Stimulated activated CD4-positive, alpha-beta T cell treated with anti-CD3 and anti-CD28 coated beads, Interleukin-15, amount 100 ng/mL, for 24 hours (primary cell): ENCODE data around the gene CHFR.
A peak's percentile ranks its signal among the peaks of the same experiment; 100 is the strongest.

Source experiments
- DNase-seq: peaks from one replicate; pipeline ENCODE4 v3.0.0-alpha.2; 2020

The CHFR gene

GRCh38 chr12:132839558-132840235 is 47.7 kb downstream of the CHFR start:
- DNase-seq: no peak

- no peak for DNase-seq
These were observed 48.9 kb downstream of the CHFR start for GRCh38 chr12:132838410-132839080.

- DNase-seq: no peak
These were observed 49.6 kb downstream of the CHFR start for GRCh38 chr12:132837693-132838409.

GRCh38 chr12:132836795-132837331 is 50.5 kb downstream of the CHFR start:
- no peak for DNase-seq

- DNase-seq: peak; percentile 20
These were observed 51.2 kb downstream of the CHFR start for GRCh38 chr12:132836230-132836629.

GRCh38 chr12:132835076-132836025 is 52.1 kb downstream of the CHFR start:
- no peak for DNase-seq

GRCh38 chr12:132834181-132834711 is 53.2 kb downstream of the CHFR start:
- peak; percentile 28 for DNase-seq

- DNase-seq: no peak
These were observed 54.1 kb downstream of the CHFR start for GRCh38 chr12:132833341-132833740.

- DNase-seq: no peak
These were observed 55.6 kb downstream of the CHFR start for GRCh38 chr12:132831771-132832170.

- peak; percentile 95 for DNase-seq
These were observed 58.5 kb downstream of the CHFR start, which contains the start of gene GOLGA3 for GRCh38 chr12:132828706-132829534. GOLGA3 (minus strand) TSS chr12:132828869; CDS start chr12:132822128, 6,741 bp downstream.

- DNase-seq: peak; percentile 30
These were observed 59.4 kb downstream of the CHFR start for GRCh38 chr12:132827763-132828703.

GRCh38 chr12:132825861-132826260 is 61.5 kb downstream of the CHFR start:
- no peak for DNase-seq

GRCh38 chr12:132825089-132825488 is 62.3 kb downstream of the CHFR start:
- no peak for DNase-seq

- DNase-seq: no peak
These were observed 63.4 kb downstream of the CHFR start for GRCh38 chr12:132824053-132824452.

GRCh38 chr12:132818562-132818961 is 68.8 kb downstream of the CHFR start:
- no peak for DNase-seq

GRCh38 chr12:132814232-132814631 is 73.2 kb downstream of the CHFR start:
- DNase-seq: no peak

GRCh38 chr12:132813443-132813842 is 74.0 kb downstream of the CHFR start:
- no peak for DNase-seq

- DNase-seq: no peak
These were observed 74.6 kb downstream of the CHFR start for GRCh38 chr12:132812631-132813305.

- peak; percentile 40 for DNase-seq
These were observed 78.0 kb downstream of the CHFR start for GRCh38 chr12:132809391-132809790.
